Uterus (tissue), 4 donors: Measurements from ENCODE around the gene MBD5. TPM values are rescaled to one million over a fixed set of nuclear protein-coding genes. Genes with fewer than 3 reads are reported as not detected.

Source experiments
- DNase-seq, 2 donors: peaks; one replicate each; pipeline ENCODE4 v3.0.0-alpha.2; 2019 to 2020
- H3K27ac ChIP-seq, 2 donors: fragments of 200-600 bp; sonication (generic); 1 replicate in 1 of 2; 2 replicates in 1 of 2; pipeline ENCODE4 v1.5.1; 2016 to 2018
- H3K27me3 ChIP-seq, 2 donors: fragments of 200-600 bp; sonication (generic); one replicate each; pipeline ENCODE4 v1.5.1; 2018 to 2019; ENCODE audit warnings: control low read depth in 1 of 2
- H3K36me3 ChIP-seq, 2 donors: fragments of 200-600 bp; sonication (generic); one replicate each; pipeline ENCODE4 v1.5.1; 2019; ENCODE audit warnings: control low read depth in 1 of 2
- H3K4me1 ChIP-seq, 2 donors: fragments of 200-600 bp; sonication (generic); one replicate each; pipeline ENCODE4 v1.5.1; 2018 to 2019; ENCODE audit warnings: control low read depth in 1 of 2
- H3K4me3 ChIP-seq, 2 donors: fragments of 200-600 bp; sonication (generic); 1 replicate in 1 of 2; 2 replicates in 1 of 2; pipeline ENCODE4 v1.5.1; 2018 to 2019; ENCODE audit warnings: mild to moderate bottlenecking in 1 of 2
- H3K9me3 ChIP-seq, 2 donors: fragments of 200-600 bp; sonication (generic); one replicate each; pipeline ENCODE4 v1.5.1; 2019; ENCODE audit warnings: control low read depth in 1 of 2
- CTCF ChIP-seq, 4 experiments: fragments of 200-600 bp in 2 of 4; fragments of 450-650 bp in 2 of 4; sonication (generic) in 2 of 4; IDR thresholded peaks; one replicate each; pipeline ENCODE4 v1.5.1; 2016 to 2019; ENCODE audit warnings: antibody characterized with exemption in 4 of 4, mild to moderate bottlenecking in 2 of 4, moderate library complexity in 1 of 4
- POLR2A ChIP-seq, 2 donors: fragments of 450-650 bp; IDR thresholded peaks; one replicate each; pipeline ENCODE4 v1.6.1; 2016; ENCODE audit warnings: antibody characterized with exemption in 2 of 2, mild to moderate bottlenecking in 1 of 2, moderate library complexity in 1 of 2
- intact Hi-C: fragments of 100-400 bp; cut with DNase I; formaldehyde crosslinking; loops from one replicate; pipeline ENCODE4 v1.15.1; 2023; ENCODE audit warnings: low total_unique reads
- total RNA-seq, 4 donors: library from RNA; depleted of rRNA in 3 of 4; stranded (reverse); fragments of >200 nt in 3 of 4; gene quantifications; one replicate each; pipeline versions ENCODE4 v1.1.0 to v1.2.4, GENCODE V29; 2014 to 2023
- donor health status: DM: yes; HTN: yes; CAD: no.

MBD5 gene
- total RNA-seq, 4 donors from 2014 or later: 17.4 to 77.9 (median 51.5) TPM

- H3K4me3 ChIP-seq: no peak overlapping the region
- no peaks in the 10 kb centered on the region for H3K4me1 ChIP-seq
- DNase-seq: no peak
- intact Hi-C loops: no loop called here
- no peaks in the 10 kb centered on the region for H3K36me3 ChIP-seq
- H3K27me3 ChIP-seq: no peaks in the 10 kb centered on the region
- H3K9me3 ChIP-seq: no peaks in the 10 kb centered on the region
- no peak overlapping the region for H3K27ac ChIP-seq
- no peak for TF ChIP-seq CTCF (IDR thresholded peaks at IDR 0.05)
- no peak for TF ChIP-seq POLR2A (IDR thresholded peaks at IDR 0.05)
Measured at GRCh38 chr2:148483665-148484064, 462.8 kb downstream of the MBD5 start.

- Histone ChIP-seq H3K4me3 (no peak overlapping the region), H3K27ac (no peak overlapping the region), H3K36me3 (no peaks in the 10 kb centered on the region), H3K9me3 (no peaks in the 10 kb centered on the region), H3K4me1 (no peaks in the 10 kb centered on the region), H3K27me3 (no peaks in the 10 kb centered on the region)
- TF ChIP-seq POLR2A (IDR thresholded peaks at IDR 0.05): no peak
- TF ChIP-seq CTCF (IDR thresholded peaks at IDR 0.05): no peak
- no peak for DNase-seq
- intact Hi-C loops: no loop called here
Measured at GRCh38 chr2:148484066-148484465, 463.2 kb downstream of the MBD5 start.

- H3K4me1 ChIP-seq: no peaks in the 10 kb centered on the region
- H3K9me3 ChIP-seq: no peaks in the 10 kb centered on the region
- DNase-seq: no peak
- H3K4me3 ChIP-seq: no peak overlapping the region
- TF ChIP-seq POLR2A (IDR thresholded peaks at IDR 0.05): no peak
- no peak for TF ChIP-seq CTCF (IDR thresholded peaks at IDR 0.05)
- H3K36me3 ChIP-seq: no peaks in the 10 kb centered on the region
- H3K27me3 ChIP-seq: no peaks in the 10 kb centered on the region
- H3K27ac ChIP-seq: no peak overlapping the region
- intact Hi-C loops: no loop called here
Measured at GRCh38 chr2:148486655-148487054, 465.8 kb downstream of the MBD5 start.

GRCh38 chr2:148487439-148487838 is 466.5 kb downstream of the MBD5 start:
- Histone ChIP-seq H3K9me3 (no peaks in the 10 kb centered on the region), H3K4me3 (no peak overlapping the region), H3K36me3 (no peaks in the 10 kb centered on the region), H3K27ac (no peak overlapping the region), H3K4me1 (no peaks in the 10 kb centered on the region), H3K27me3 (no peaks in the 10 kb centered on the region)
- intact Hi-C loops: no loop called here
- no peak for TF ChIP-seq POLR2A (IDR thresholded peaks at IDR 0.05)
- no peak for TF ChIP-seq CTCF (IDR thresholded peaks at IDR 0.05)
- DNase-seq: no peak

- H3K9me3 ChIP-seq: no peaks in the 10 kb centered on the region
- no peaks in the 10 kb centered on the region for H3K4me1 ChIP-seq
- H3K27me3 ChIP-seq: no peaks in the 10 kb centered on the region
- H3K27ac ChIP-seq: no peak overlapping the region
- H3K36me3 ChIP-seq: no peaks in the 10 kb centered on the region
- intact Hi-C loops: no loop called here
- TF ChIP-seq POLR2A (IDR thresholded peaks at IDR 0.05) (no peak), CTCF (IDR thresholded peaks at IDR 0.05) (no peak)
- no peak for DNase-seq
- H3K4me3 ChIP-seq: no peak overlapping the region
Measured at GRCh38 chr2:148490840-148491439, 470.0 kb downstream of the MBD5 start.
